Mesenchymal stem cell (in vitro differentiated cells and primary cell): ENCODE results near the gene POLR1B.
A peak's percentile ranks its signal among the peaks of the same experiment; 100 is the strongest.

ENCODE experiments used
- DNase-seq: peaks from one replicate; pipeline ENCODE4 v3.0.0-alpha.2; 2013
- H2AFZ ChIP-seq: one replicate; pipeline ENCODE4 v1.6.1; 2013; ENCODE audit warnings: low read depth, mild to moderate bottlenecking, control low read depth, inconsistent platforms, low read length, moderate library complexity
- H2AK5ac ChIP-seq: 2 replicates; pipeline ENCODE4 v1.6.1; 2013; ENCODE audit warnings: low read length, moderate library complexity, mild to moderate bottlenecking, inconsistent platforms; ENCODE audit not compliant: severe bottlenecking
- H2BK120ac ChIP-seq: one replicate; pipeline ENCODE4 v1.6.1; 2013; ENCODE audit warnings: low read depth, mild to moderate bottlenecking, inconsistent platforms, low read length, moderate library complexity
- H2BK12ac ChIP-seq, 2 experiments: one replicate each; pipeline ENCODE4 v1.6.1; 2013; ENCODE audit warnings: inconsistent platforms in 2 of 2, low read length in 2 of 2, mild to moderate bottlenecking in 2 of 2, moderate library complexity in 2 of 2, control low read depth in 1 of 2
- H2BK15ac ChIP-seq: one replicate; pipeline ENCODE4 v1.6.1; 2013; ENCODE audit warnings: mild to moderate bottlenecking, low read depth, inconsistent platforms; ENCODE audit not compliant: poor library complexity, severe bottlenecking
- H2BK5ac ChIP-seq: 2 replicates; pipeline ENCODE4 v1.6.1; 2013; ENCODE audit warnings: low read depth, mild to moderate bottlenecking, low read length, control low read depth, inconsistent platforms; ENCODE audit not compliant: poor library complexity, severe bottlenecking
- H3K14ac ChIP-seq, 2 experiments: one replicate each; pipeline ENCODE4 v1.6.1; 2013; ENCODE audit warnings: inconsistent platforms in 2 of 2, low read length in 2 of 2, control low read depth in 1 of 2, mild to moderate bottlenecking in 1 of 2, moderate library complexity in 1 of 2
- H3K18ac ChIP-seq, 2 experiments: one replicate each; pipeline ENCODE4 v1.6.1; 2013; ENCODE audit warnings: inconsistent platforms in 2 of 2, low read length in 2 of 2, control low read depth in 1 of 2, low read depth in 1 of 2, mild to moderate bottlenecking in 1 of 2
- H3K23ac ChIP-seq, 2 experiments: one replicate each; pipeline ENCODE4 v1.6.1; 2013; ENCODE audit warnings: inconsistent platforms in 2 of 2, low read length in 2 of 2, mild to moderate bottlenecking in 2 of 2, moderate library complexity in 2 of 2, control low read depth in 1 of 2
- H3K27ac ChIP-seq: 2 replicates; pipeline ENCODE4 v1.5.1; 2013; ENCODE audit warnings: mild to moderate bottlenecking, moderate library complexity, low read length, control low read depth, inconsistent platforms; ENCODE audit not compliant: poor library complexity, severe bottlenecking
- H3K27me3 ChIP-seq, 2 experiments: 2 replicates each; pipeline versions ENCODE4 v1.6.1 to v1.7.0; 2013; ENCODE audit warnings: low read length in 2 of 2, mild to moderate bottlenecking in 2 of 2, moderate library complexity in 2 of 2, control low read depth in 1 of 2, inconsistent platforms in 1 of 2; ENCODE audit not compliant: control insufficient read depth in 1 of 2, insufficient read depth in 1 of 2
- H3K36me3 ChIP-seq, 2 experiments: 2 replicates each; pipeline versions ENCODE4 v1.6.1 to v1.7.0; 2013; ENCODE audit warnings: low read length in 2 of 2, control low read depth in 1 of 2, inconsistent platforms in 1 of 2, low read depth in 1 of 2, mild to moderate bottlenecking in 1 of 2; ENCODE audit not compliant: insufficient read depth in 2 of 2, control insufficient read depth in 1 of 2
- H3K4ac ChIP-seq, 2 experiments: one replicate each; pipeline ENCODE4 v1.6.1; 2013; ENCODE audit warnings: inconsistent platforms in 2 of 2, low read length in 2 of 2, mild to moderate bottlenecking in 2 of 2, moderate library complexity in 2 of 2, control low read depth in 1 of 2, low read depth in 1 of 2
- H3K4me1 ChIP-seq: 2 replicates; pipeline ENCODE4 v1.6.1; 2013; ENCODE audit warnings: low read depth, low read length, control low read depth; ENCODE audit not compliant: control insufficient read depth, insufficient read depth
- H3K4me2 ChIP-seq: 2 replicates; pipeline ENCODE4 v1.6.1; 2013; ENCODE audit warnings: low read length, mild to moderate bottlenecking, inconsistent platforms; ENCODE audit not compliant: poor library complexity, severe bottlenecking
- H3K4me3 ChIP-seq, 2 experiments: 2 replicates each; pipeline versions ENCODE4 v1.5.1 to v1.7.0; 2013; ENCODE audit warnings: low read length in 2 of 2, mild to moderate bottlenecking in 2 of 2, control low read depth in 1 of 2, low read depth in 1 of 2; ENCODE audit not compliant: insufficient read depth in 1 of 2
- H3K79me1 ChIP-seq: replicated peaks from 2 replicates; pipeline ENCODE4 v1.6.1; 2013; ENCODE audit warnings: mild to moderate bottlenecking, control low read depth, low read length, inconsistent platforms; ENCODE audit not compliant: poor library complexity, severe bottlenecking
- H3K9ac ChIP-seq: 2 replicates; pipeline ENCODE4 v1.7.0; 2013; ENCODE audit warnings: mild to moderate bottlenecking, low read length, moderate library complexity
- H3K9me3 ChIP-seq: 2 replicates; pipeline ENCODE4 v1.7.0; 2013; ENCODE audit warnings: mild to moderate bottlenecking, low read length; ENCODE audit not compliant: control insufficient read depth
- H4K8ac ChIP-seq: one replicate; pipeline ENCODE4 v1.6.1; 2013; ENCODE audit warnings: inconsistent platforms, mild to moderate bottlenecking, low read length, moderate library complexity
- H4K91ac ChIP-seq: one replicate; pipeline ENCODE4 v1.6.1; 2013; ENCODE audit warnings: mild to moderate bottlenecking, low read length, inconsistent platforms
- WGBS: methylation state at CpG from one replicate; pipeline ENCODE4 v1.1.7; 2013; ENCODE audit warnings: mixed read lengths; 5-methylcytosine and 5-hydroxymethylcytosine counted together

POLR1B gene

GRCh38 chr2:112541315-112542122 lies 746 bp upstream of the POLR1B start:
- Histone ChIP-seq H3K4me2 (peak overlapping the region; percentile 86), H3K9ac (peak overlapping the region; percentile 96), H3K23ac (no peak overlapping the region), H2BK12ac (no peak overlapping the region), H3K18ac (peak overlapping the region; percentile 68 to 80), H3K4me1 (peaks cover 7% of the 10 kb centered on the region), H3K79me1 (peaks cover 12% of the 10 kb centered on the region), H3K14ac (no peak overlapping the region), H3K36me3 (peaks cover 0 to 9% of the 10 kb centered on the region in 2 experiments), H2AFZ (no peak overlapping the region), H4K8ac (peak overlapping the region; percentile 64), H3K9me3 (no peaks in the 10 kb centered on the region), H3K4me3 (peak overlapping the region; percentile 94 to 99), H2BK15ac (peak overlapping the region; percentile 86), H4K91ac (peak overlapping the region; percentile 43), H2AK5ac (no peak overlapping the region), H2BK5ac (peak overlapping the region; percentile 82), H3K27ac (peak overlapping the region; percentile 84), H3K27me3 (no peaks in the 10 kb centered on the region), H2BK120ac (peak overlapping the region; percentile 75), H3K4ac (no peak overlapping the region)
- peak; percentile 10 for DNase-seq
- 25% methylated on average over 31 of the region's 34 CpGs for WGBS

DNA sequence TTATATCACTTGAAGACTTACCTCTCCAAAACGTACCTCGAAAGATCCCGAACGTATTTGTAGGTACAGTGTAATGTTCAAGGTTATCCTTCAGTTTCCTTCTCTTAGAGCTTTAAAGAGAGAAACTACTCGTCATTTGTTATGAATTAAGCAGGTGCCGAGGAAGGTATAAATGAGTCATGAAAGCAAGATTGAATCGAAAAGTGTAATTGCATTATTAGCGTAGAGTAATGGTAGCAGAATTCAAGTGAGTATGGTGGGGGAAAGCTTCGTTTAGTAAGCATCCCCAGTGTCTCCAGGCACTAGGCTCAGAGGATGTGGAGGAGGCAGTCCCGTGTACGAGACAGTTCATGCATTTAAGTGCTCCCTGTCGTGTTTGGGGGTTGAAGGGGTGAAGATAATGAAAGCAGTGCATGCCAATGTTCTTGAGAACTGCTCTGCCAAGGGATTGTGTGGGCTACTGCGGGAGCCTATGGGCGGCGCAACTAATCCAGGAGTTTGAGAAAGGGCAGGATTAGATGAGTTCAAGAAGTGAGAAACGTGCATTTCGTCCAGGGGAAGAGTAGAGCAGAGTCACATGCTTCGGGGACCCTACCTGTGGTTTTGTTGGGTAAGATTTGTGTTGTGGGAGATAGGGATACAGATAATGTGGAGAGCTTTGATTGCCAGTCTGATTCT lies 858 bp downstream of the POLR1B start:
- Histone ChIP-seq H3K4me1 (peaks cover 12% of the 10 kb centered on the region), H4K91ac (no peak overlapping the region), H2BK5ac (no peak overlapping the region), H3K18ac (no peak overlapping the region), H3K27ac (no peak overlapping the region), H4K8ac (no peak overlapping the region), H2AK5ac (no peak overlapping the region), H3K14ac (no peak overlapping the region), H3K79me1 (peaks cover 18% of the 10 kb centered on the region), H2AFZ (no peak overlapping the region), H3K9me3 (no peaks in the 10 kb centered on the region), H3K36me3 (peaks cover 3 to 13% of the 10 kb centered on the region in 2 experiments), H3K23ac (no peak overlapping the region), H3K27me3 (no peaks in the 10 kb centered on the region), H3K4me3 (peak overlapping the region; percentile 94 to 99), H2BK12ac (no peak overlapping the region), H2BK120ac (no peak overlapping the region), H3K9ac (peak overlapping the region; percentile 96), H2BK15ac (no peak overlapping the region), H3K4ac (no peak overlapping the region), H3K4me2 (peak overlapping the region; percentile 86)
- 3% methylated on average over 17 of the region's 18 CpGs for WGBS
- peak; percentile 41 for DNase-seq

- H2BK120ac ChIP-seq, result no peak overlapping the region
- no peak overlapping the region for H3K4me2 ChIP-seq
- H4K91ac ChIP-seq, result no peak overlapping the region
- WGBS, result 93% methylated on average over 2 of the region's 4 CpGs
- peaks cover 11% of the 10 kb centered on the region for H3K4me1 ChIP-seq
- no peak overlapping the region for H2BK15ac ChIP-seq
- no peak overlapping the region for H3K23ac ChIP-seq
- H2AFZ ChIP-seq, result no peak overlapping the region
- peaks cover 26% of the 10 kb centered on the region for H3K79me1 ChIP-seq
- H3K4me3 ChIP-seq, result no peak overlapping the region
- H3K9me3 ChIP-seq, result no peaks in the 10 kb centered on the region
- no peak overlapping the region for H3K4ac ChIP-seq
- no peak overlapping the region for H3K27ac ChIP-seq
- no peaks in the 10 kb centered on the region for H3K27me3 ChIP-seq
- peaks cover 11 to 50% of the 10 kb centered on the region in 2 experiments for H3K36me3 ChIP-seq
- no peak overlapping the region for H3K18ac ChIP-seq
- H4K8ac ChIP-seq, result no peak overlapping the region
- H3K9ac ChIP-seq, result no peak overlapping the region
- no peak overlapping the region for H2BK5ac ChIP-seq
- peak; percentile 22 for DNase-seq
- H3K14ac ChIP-seq, result no peak overlapping the region
- H2AK5ac ChIP-seq, result no peak overlapping the region
- no peak overlapping the region for H2BK12ac ChIP-seq
These were observed 5.1 kb downstream of the POLR1B start for GRCh38 chr2:112547333-112547732.

GRCh38 chr2:112548980-112549379 lies 6.7 kb downstream of the POLR1B start:
- Histone ChIP-seq H3K27ac (no peak overlapping the region), H3K36me3 (peaks cover 20 to 65% of the 10 kb centered on the region in 2 experiments), H3K23ac (no peak overlapping the region), H3K4me1 (peaks cover 5% of the 10 kb centered on the region), H3K9ac (no peak overlapping the region), H3K4ac (no peak overlapping the region), H2AFZ (no peak overlapping the region), H3K27me3 (no peaks in the 10 kb centered on the region), H3K4me3 (no peak overlapping the region), H4K91ac (no peak overlapping the region), H2BK120ac (no peak overlapping the region), H2AK5ac (no peak overlapping the region), H3K14ac (no peak overlapping the region), H3K9me3 (no peaks in the 10 kb centered on the region), H3K79me1 (peaks cover 19% of the 10 kb centered on the region), H3K18ac (no peak overlapping the region), H3K4me2 (no peak overlapping the region), H2BK12ac (no peak overlapping the region), H4K8ac (no peak overlapping the region), H2BK5ac (no peak overlapping the region), H2BK15ac (no peak overlapping the region)
- WGBS, result 100% methylated on average over 2 of the region's 2 CpGs
- no peak for DNase-seq
